ENCODE results near the gene TRIM2.

The TRIM2 gene

DNA sequence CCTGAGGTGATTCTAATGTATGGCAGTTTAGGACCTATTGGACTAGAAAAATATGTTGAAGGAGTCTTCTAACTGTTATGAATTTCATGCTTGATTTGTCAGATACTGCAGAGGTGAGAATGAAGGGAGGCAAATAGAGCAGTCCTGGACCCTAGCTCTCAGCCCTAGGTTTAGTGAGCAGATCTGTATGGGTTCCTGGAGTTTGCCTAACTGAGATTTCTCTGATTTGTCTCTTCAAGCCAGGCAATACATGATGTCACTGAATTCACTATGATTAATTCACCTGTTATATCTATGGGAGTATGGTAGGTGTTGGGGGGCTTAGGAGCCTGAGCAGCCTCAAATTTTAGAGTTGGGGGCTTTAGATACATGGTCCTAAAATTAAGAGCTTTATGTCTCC, 142.9 kb downstream of the TRIM2 start:
- TF ChIP-seq, protein P1, sequence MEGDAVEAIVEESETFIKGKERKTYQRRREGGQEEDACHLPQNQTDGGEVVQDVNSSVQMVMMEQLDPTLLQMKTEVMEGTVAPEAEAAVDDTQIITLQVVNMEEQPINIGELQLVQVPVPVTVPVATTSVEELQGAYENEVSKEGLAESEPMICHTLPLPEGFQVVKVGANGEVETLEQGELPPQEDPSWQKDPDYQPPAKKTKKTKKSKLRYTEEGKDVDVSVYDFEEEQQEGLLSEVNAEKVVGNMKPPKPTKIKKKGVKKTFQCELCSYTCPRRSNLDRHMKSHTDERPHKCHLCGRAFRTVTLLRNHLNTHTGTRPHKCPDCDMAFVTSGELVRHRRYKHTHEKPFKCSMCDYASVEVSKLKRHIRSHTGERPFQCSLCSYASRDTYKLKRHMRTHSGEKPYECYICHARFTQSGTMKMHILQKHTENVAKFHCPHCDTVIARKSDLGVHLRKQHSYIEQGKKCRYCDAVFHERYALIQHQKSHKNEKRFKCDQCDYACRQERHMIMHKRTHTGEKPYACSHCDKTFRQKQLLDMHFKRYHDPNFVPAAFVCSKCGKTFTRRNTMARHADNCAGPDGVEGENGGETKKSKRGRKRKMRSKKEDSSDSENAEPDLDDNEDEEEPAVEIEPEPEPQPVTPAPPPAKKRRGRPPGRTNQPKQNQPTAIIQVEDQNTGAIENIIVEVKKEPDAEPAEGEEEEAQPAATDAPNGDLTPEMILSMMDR (IDR thresholded peaks at IDR 0.05; ENCODE audit: low read depth, low read length), result no peak
- H3K4me3 ChIP-seq (ENCODE audit: low read depth, low read length), result no peak overlapping the region

GRCh38 chr4:153348006-153348405, 143.8 kb downstream of the TRIM2 start:
- TF ChIP-seq, protein P1 (IDR thresholded peaks at IDR 0.05; ENCODE audit: low read depth, low read length), result no peak
- no peak overlapping the region for H3K4me3 ChIP-seq (ENCODE audit: low read depth, low read length)

DNA sequence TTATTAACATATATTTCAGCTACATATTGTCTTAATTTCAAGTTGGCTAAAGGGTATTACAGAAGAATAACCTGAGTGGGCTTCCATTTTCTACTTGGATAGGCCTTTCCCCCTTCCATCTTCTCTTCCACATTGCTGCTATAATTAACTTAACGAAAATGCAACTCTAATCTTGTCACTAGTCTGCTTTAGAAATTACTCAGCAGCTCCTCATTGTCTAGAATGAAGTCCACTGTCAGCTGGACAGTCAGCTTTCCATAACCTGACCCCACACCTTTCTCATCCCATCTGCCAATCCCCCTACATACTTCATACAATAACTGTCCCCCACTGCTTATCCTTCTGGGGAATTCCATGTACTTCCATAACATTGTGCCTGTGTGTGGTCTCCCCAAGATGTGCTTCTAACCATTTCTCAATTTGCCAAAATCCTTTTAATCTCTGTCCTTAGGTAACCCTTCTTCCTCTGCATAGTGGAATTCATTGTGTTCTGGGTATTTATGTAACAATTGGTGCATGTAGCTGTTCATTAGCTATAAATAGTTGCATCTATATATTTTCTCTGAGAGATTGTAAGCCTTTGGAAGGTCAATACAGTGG, 145.1 kb downstream of the TRIM2 start:
- TF ChIP-seq, protein P1 (IDR thresholded peaks at IDR 0.05; ENCODE audit: low read depth, low read length), result no peak
- H3K4me3 ChIP-seq (ENCODE audit: low read depth, low read length), result no peak overlapping the region

GRCh38 chr4:153362184-153362583, 157.9 kb downstream of the TRIM2 start:
- no peak overlapping the region for H3K4me3 ChIP-seq (ENCODE audit: low read depth, low read length)

GRCh38 chr4:153364061-153364460, 159.8 kb downstream of the TRIM2 start:
- H3K4me3 ChIP-seq (ENCODE audit: low read depth, low read length), result no peak overlapping the region
- TF ChIP-seq, protein P1 (IDR thresholded peaks at IDR 0.05; ENCODE audit: low read depth, low read length), result no peak

More at GRCh38 chr4:153362184-153362583, 157.9 kb downstream of the TRIM2 start:
- TF ChIP-seq, protein P1 (IDR thresholded peaks at IDR 0.05; ENCODE audit: low read depth, low read length), result no peak

DNA sequence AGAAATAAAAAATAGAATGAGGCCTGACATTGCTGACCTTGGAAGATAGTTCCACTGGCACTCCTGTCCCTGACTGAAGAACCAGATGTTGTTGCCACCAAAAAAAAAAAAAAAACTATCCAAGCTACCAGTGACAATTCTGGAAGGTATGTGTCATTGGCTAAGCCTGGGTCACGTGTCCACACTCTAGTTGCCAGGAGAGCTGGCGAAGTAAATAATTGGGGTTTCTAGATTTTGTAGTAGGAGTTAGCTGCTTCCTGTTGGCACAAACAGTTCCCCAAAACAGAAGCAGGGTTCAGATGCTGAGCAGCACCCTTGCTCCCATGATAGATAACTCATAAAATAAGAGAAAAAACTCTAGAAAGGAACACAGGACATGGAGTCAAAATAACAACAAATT, 160.8 kb downstream of the TRIM2 start:
- no peak overlapping the region for H3K4me3 ChIP-seq (ENCODE audit: low read depth, low read length)
- TF ChIP-seq, protein P1 (IDR thresholded peaks at IDR 0.05; ENCODE audit: low read depth, low read length), result no peak

GRCh38 chr4:153366486-153366885, 162.2 kb downstream of the TRIM2 start:
- TF ChIP-seq, protein P1 (IDR thresholded peaks at IDR 0.05; ENCODE audit: low read depth, low read length), result no peak
- H3K4me3 ChIP-seq (ENCODE audit: low read depth, low read length), result no peak overlapping the region

Data from WI38 (cell line).